Measurements from ENCODE around the gene PTPN22.
A peak's percentile ranks its signal among the peaks of the same experiment; 100 is the strongest.

The PTPN22 gene

DNA sequence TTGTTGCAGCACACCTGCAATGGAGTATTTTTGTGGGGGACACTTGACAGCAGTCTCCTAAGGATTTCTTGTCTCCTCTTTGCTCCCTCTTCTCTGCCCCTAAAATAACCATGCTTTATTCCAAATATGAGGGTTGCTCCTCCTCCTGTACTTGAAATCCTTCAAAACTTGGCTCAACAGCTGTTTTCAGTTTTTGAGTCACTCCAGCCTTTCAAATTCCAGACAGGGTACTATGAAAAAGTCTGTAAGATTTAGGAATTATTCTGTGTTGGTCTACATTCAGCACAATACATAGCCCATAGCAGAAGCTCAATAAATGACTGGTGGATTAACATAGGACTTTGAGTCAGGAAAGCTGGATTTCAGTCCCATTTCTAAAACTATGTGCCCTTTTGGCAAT, 27.6 kb upstream of the PTPN22 start:
- Mint-ChIP-seq H3K4me1 (ENCODE audit: low read depth) (peaks cover 42% of the 10 kb centered on the region), H3K36me3 (ENCODE audit: low read depth) (peaks cover 72% of the 10 kb centered on the region), H3K9me3 (no peaks in the 10 kb centered on the region), H3K27me3 (no peaks in the 10 kb centered on the region), H3K4me3 (no peak overlapping the region), H3K27ac (no peak overlapping the region)
- intact Hi-C loops (cut with micrococcal nuclease), result no loop called here

DNA sequence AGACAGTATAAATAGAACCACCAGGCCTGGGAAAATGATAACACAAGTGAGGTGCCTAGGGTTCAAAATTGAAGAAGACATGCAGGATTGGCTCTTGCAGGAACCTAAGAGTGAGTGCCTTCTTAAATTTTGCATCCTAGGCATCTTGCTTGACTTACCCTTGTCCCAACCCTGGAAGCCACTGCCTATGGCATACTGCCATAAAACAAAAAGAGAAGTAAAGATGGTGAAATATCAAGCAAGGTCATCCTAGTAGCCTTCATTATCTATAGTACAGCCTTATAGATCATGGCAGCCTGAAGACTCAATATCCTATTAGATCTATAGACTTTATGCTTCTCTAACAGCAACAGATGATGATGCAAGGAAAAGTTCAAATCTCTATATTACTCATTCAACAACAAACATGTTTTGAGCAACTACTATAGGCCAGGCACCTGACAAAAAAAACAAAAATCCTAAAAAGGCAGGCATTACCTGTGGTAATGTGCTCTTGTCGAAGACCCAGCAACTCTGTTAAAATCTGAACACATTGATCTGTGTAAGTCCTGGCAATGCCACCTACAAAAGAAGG, 26.8 kb upstream of the PTPN22 start:
- H3K36me3 Mint-ChIP-seq (ENCODE audit: low read depth), result peaks cover 74% of the 10 kb centered on the region
- H3K9me3 Mint-ChIP-seq, result no peaks in the 10 kb centered on the region
- H3K4me3 Mint-ChIP-seq, result no peak overlapping the region
- H3K27ac Mint-ChIP-seq, result no peak overlapping the region
- intact Hi-C loops (cut with micrococcal nuclease), result no loop called here
- H3K27me3 Mint-ChIP-seq, result no peaks in the 10 kb centered on the region
- H3K4me1 Mint-ChIP-seq (ENCODE audit: low read depth), result peaks cover 34% of the 10 kb centered on the region

DNA sequence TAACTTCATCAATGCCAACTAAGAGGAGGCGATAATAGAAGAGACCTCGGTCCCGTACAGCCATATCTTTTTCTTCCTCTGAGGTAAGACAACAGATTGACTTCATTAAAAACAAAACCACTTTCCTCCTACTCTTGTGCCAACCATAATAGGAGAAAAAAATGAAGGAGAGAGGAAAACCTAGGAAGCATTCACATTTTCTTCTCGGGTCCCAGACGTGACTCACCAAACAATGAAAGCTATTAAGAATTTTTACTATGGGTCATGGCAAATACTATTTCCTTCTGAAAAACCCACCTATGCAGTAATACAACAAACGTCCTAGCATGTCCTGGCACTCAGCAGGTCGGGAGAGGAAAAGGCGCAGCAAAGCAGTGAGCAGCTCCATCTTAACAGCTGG, 24.4 kb upstream of the PTPN22 start:
- intact Hi-C loops (cut with micrococcal nuclease), result no loop called here
- H3K27me3 Mint-ChIP-seq, result no peaks in the 10 kb centered on the region
- peaks cover 71% of the 10 kb centered on the region for H3K36me3 Mint-ChIP-seq (ENCODE audit: low read depth)
- no peak overlapping the region for H3K27ac Mint-ChIP-seq
- H3K4me3 Mint-ChIP-seq, result no peak overlapping the region
- peaks cover 16% of the 10 kb centered on the region for H3K4me1 Mint-ChIP-seq (ENCODE audit: low read depth)
- no peaks in the 10 kb centered on the region for H3K9me3 Mint-ChIP-seq

DNA sequence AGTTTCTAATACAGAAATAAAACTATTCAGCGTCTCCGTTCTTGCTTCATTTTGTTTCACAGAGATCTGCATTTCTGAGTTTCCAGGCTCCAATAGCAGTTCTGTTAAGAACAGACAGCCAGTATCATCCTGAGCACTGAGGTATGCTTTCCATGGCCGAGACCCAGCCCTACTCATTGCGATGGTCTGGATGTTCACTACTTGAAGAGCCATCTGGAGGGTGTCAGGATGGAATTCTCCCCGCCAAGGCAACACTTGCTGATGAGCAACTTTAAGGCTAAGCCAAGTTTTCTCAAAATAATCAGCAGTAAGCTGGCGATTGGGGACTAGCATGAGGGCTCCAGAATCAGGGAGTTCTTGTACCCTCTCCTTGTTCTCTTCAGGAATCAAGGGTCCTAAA, 23.6 kb upstream of the PTPN22 start:
- Mint-ChIP-seq H3K27ac (no peak overlapping the region), H3K36me3 (ENCODE audit: low read depth) (peaks cover 62% of the 10 kb centered on the region), H3K9me3 (no peaks in the 10 kb centered on the region), H3K4me1 (ENCODE audit: low read depth) (peaks cover 16% of the 10 kb centered on the region), H3K27me3 (no peaks in the 10 kb centered on the region), H3K4me3 (no peak overlapping the region)
- intact Hi-C loops (cut with micrococcal nuclease), result no loop called here

DNA sequence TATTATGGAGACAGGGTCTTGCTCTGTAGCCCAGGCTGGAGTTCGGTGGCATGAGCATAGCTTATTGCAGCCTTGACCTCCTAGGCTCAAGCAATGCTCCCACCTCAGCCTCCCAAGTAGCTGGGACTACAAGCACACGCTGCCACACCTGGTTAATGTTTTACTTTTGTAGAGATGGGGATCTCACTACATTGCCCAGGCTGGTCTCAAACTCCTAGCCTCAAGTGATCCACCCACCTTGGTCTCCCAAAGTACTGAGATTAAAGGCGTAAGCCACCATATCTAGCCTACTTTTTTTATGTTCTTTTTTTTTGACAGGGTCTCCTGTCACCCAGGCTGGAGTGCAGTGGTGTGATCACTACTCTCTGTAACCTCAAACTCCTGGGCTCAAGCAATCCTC, 21.8 kb upstream of the PTPN22 start:
- H3K27me3 Mint-ChIP-seq, result no peaks in the 10 kb centered on the region
- no peak overlapping the region for H3K4me3 Mint-ChIP-seq
- no peak overlapping the region for H3K27ac Mint-ChIP-seq
- H3K9me3 Mint-ChIP-seq, result no peaks in the 10 kb centered on the region
- H3K36me3 Mint-ChIP-seq (ENCODE audit: low read depth), result peaks cover 44% of the 10 kb centered on the region
- intact Hi-C loops (cut with micrococcal nuclease), result no loop called here
- H3K4me1 Mint-ChIP-seq (ENCODE audit: low read depth), result peaks cover 6% of the 10 kb centered on the region

DNA sequence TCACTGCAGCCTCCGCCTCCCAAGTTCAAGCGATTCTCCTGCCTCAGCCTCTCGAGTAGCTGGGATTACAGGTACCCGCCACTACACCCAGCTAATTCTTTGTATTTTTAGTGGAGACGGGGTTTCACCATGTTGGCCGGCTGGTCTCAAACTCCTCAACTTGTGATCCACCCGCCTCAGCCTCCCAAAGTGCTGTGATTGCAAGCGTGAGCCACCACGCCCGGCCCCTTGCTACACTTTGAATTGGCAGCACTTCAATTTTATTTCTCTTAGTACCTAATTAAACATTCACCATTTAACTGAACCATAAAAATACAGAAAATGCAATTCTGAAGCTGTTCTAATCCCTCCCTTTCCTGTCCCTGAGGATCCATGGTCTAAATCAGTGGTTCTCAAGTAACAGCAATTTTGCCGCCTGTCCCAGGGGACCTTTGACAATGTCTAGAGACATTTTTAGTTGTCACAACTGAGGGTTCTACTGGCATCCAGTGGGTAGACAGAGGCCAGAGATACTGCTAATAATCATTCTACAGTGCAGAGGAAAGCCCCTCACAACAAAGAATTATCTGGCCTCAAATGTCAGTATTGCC, 20.2 kb upstream of the PTPN22 start:
- peaks cover 28% of the 10 kb centered on the region for H3K36me3 Mint-ChIP-seq (ENCODE audit: low read depth)
- H3K27ac Mint-ChIP-seq, result no peak overlapping the region
- H3K9me3 Mint-ChIP-seq, result no peaks in the 10 kb centered on the region
- intact Hi-C loops (cut with micrococcal nuclease), result no loop called here
- no peak overlapping the region for H3K4me3 Mint-ChIP-seq
- no peaks in the 10 kb centered on the region for H3K27me3 Mint-ChIP-seq
- H3K4me1 Mint-ChIP-seq (ENCODE audit: low read depth), result peaks cover 11% of the 10 kb centered on the region

DNA sequence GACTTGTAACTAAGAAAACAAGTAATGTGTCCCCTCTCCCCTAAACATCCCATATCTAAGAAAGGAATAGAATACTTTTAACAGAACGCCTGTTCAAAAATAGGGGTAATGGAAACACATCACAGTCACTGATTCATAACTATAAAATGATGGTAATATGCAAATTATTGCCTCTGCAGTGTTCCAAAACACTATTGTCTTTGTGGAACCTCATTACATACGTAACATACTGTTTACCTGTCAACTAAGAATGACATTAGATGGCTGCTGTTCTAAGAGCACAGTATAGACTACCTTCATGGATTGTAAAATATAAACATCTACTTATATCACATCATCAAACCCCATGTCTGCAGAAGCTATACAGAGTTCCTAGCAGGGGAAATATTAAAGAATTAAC, 19.3 kb upstream of the PTPN22 start:
- H3K27me3 Mint-ChIP-seq, result no peaks in the 10 kb centered on the region
- H3K36me3 Mint-ChIP-seq (ENCODE audit: low read depth), result peaks cover 19% of the 10 kb centered on the region
- no peak overlapping the region for H3K27ac Mint-ChIP-seq
- peaks cover 11% of the 10 kb centered on the region for H3K4me1 Mint-ChIP-seq (ENCODE audit: low read depth)
- intact Hi-C loops (cut with micrococcal nuclease), result no loop called here
- no peaks in the 10 kb centered on the region for H3K9me3 Mint-ChIP-seq
- no peak overlapping the region for H3K4me3 Mint-ChIP-seq

DNA sequence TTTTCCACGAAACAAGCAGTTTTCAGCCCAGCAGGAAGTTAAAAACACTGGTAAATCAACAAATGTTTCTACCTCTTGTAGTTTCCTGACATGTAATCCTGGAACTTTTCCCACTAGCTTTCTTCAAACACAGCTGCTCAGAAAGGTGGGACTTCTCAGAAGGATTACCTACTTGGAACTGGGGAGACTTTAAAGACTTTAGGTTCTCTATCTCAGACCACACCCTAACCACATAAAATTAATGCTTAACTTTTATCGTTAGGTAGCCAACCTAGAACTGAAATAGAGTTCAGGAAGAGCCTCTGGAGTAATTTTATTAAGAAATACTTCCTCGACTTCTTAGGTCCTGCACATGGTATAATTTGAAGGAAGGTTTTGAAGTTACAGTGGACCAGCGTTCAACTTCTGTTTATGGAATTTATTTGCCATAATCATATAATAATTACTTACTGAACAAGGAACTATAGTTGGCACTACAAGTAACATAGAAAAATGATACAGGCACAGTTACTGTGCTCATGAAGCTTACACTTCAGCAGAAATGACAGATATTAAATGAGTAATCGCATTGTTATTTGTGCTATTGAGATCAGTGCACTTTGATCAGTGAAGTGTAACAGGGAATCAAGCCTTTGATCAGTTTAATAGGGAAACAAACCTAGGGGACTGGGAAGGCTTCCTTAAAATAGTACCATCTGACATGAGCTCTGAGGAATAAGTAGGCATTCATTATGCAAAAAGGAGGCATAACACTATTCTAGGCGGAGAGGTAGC, 16.1 kb upstream of the PTPN22 start, which contains the start of gene BCL2L15:
TSS of gene BCL2L15 (minus strand) at position 180 of the 774 bp plus-strand sequence. CDS start 206 bp downstream, outside the sequence.
- H3K4me1 Mint-ChIP-seq (ENCODE audit: low read depth), result peaks cover 16% of the 10 kb centered on the region
- no peaks in the 10 kb centered on the region for H3K27me3 Mint-ChIP-seq
- H3K9me3 Mint-ChIP-seq, result no peaks in the 10 kb centered on the region
- intact Hi-C loops (cut with micrococcal nuclease), result no loop called here
- H3K4me3 Mint-ChIP-seq, result no peak within 1 kb of the TSS
- peak within 1 kb of the TSS; percentile 22 for H3K27ac Mint-ChIP-seq
- no peaks in the 10 kb centered on the region for H3K36me3 Mint-ChIP-seq (ENCODE audit: low read depth)

DNA sequence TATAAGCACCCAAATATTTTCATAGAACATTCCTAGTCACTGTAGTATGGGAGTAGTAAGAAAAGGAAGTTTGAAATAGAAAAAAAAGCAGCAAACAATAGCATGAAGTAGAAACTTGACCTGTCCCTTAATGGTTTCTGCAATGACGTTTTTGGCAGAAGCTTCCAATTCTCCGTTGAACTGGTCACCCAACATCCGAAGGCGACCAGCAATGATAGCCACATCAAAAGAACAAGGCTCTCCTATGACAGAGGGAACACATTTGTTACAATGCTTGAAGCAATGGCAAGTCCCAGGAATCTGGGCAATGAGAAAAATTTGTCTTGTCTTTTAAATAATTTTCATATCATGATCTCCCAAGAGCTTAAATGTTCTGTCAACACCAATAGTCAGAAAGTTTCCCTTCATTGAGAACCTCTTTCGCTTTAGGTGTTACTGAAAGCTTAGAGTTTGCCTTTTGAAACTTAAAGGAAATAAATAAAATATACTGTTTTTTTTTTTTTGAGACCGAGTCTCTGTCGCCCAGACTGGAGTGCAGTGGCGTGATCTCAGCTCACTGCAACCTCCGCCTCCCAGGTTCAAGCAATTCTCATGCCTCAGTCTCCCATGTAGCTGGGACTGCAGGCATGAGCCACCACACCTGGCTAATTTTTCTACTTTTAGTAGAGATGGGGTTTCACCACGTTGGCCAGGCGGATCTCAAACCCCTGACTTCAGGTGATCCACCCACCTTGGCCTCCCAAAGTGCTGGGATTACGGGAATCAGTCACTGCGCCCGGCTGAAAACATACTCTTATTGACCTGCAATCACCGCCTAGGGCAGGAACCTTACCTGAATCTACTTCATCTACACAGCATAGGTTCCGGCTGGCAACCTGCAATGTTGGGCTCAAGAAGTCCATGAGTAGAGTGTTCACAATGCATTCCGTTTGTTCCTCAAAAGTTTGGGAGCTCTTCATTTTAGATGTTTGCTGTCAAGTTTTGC, 15.2 kb upstream of the PTPN22 start:
- H3K4me1 Mint-ChIP-seq (ENCODE audit: low read depth), result peaks cover 16% of the 10 kb centered on the region
- no peak overlapping the region for H3K4me3 Mint-ChIP-seq
- H3K27ac Mint-ChIP-seq, result peak overlapping the region; percentile 22
- H3K27me3 Mint-ChIP-seq, result no peaks in the 10 kb centered on the region
- H3K36me3 Mint-ChIP-seq (ENCODE audit: low read depth), result no peaks in the 10 kb centered on the region
- H3K9me3 Mint-ChIP-seq, result no peaks in the 10 kb centered on the region
- intact Hi-C loops (cut with micrococcal nuclease), result no loop called here

DNA sequence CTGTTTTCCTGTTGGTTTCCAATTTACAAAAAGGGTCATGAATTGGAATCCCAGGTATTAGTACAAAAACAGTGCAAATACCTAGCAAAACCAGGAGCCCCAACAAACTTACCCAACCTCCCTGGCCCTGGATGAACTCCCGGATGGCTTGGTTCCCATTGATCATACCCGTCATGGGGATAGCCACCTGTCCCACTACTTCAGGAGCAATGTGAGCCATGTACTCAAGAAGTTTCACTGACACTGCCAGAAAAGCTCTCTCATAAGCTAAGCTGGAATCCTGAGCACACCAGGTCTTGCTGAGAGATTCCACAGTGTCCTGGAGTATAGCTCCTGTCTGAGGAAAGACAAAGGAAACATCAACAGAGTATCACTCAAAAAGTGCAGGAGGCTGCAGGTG, 10.1 kb upstream of the PTPN22 start:
- no peak overlapping the region for H3K27ac Mint-ChIP-seq
- H3K9me3 Mint-ChIP-seq, result no peaks in the 10 kb centered on the region
- intact Hi-C loops (cut with micrococcal nuclease), result no loop called here
- H3K4me3 Mint-ChIP-seq, result no peak overlapping the region
- H3K4me1 Mint-ChIP-seq (ENCODE audit: low read depth), result peaks cover 6% of the 10 kb centered on the region
- no peaks in the 10 kb centered on the region for H3K27me3 Mint-ChIP-seq
- H3K36me3 Mint-ChIP-seq (ENCODE audit: low read depth), result no peaks in the 10 kb centered on the region

DNA sequence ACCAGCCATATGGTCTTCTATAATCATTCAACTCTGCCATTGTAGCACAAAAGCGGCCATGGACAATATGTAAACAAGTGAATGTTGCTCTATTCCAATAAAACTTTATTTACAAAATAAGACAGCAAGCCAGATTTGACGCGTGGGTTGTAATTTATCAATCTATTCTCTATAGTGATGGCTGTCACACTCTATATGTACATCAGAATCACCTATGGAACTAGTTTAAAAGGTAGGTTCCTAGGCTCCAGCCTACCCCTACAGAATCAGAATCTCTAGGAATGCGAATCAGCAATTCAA, 8.2 kb upstream of the PTPN22 start:
- Mint-ChIP-seq H3K9me3 (no peaks in the 10 kb centered on the region), H3K36me3 (ENCODE audit: low read depth) (no peaks in the 10 kb centered on the region), H3K27ac (no peak overlapping the region), H3K4me1 (ENCODE audit: low read depth) (peaks cover 8% of the 10 kb centered on the region), H3K27me3 (no peaks in the 10 kb centered on the region), H3K4me3 (no peak overlapping the region)
- intact Hi-C loops (cut with micrococcal nuclease), result no loop called here

DNA sequence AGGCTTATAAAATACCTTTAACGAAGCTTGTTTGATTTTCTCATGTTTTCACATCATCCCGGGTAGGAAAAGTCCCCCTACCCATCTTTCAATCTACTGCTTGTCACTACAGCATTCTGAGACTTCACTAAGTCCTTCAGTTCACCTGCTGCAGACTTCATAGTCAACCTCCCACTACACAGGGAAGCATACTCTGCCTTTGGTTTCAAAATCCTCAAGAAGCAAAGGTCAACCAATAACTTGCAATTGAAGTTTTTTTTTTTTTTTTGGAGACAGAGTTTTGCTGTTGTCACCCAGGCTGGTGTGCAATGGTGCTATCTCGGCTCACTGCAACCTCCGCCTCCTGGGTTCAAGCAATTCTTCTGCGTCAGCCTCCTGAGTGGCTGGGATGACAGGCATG, 4.7 kb upstream of the PTPN22 start:
- peaks cover 29% of the 10 kb centered on the region for H3K4me1 Mint-ChIP-seq (ENCODE audit: low read depth)
- intact Hi-C loops (cut with micrococcal nuclease), result no loop called here
- H3K27me3 Mint-ChIP-seq, result no peaks in the 10 kb centered on the region
- H3K36me3 Mint-ChIP-seq (ENCODE audit: low read depth), result no peaks in the 10 kb centered on the region
- no peak overlapping the region for H3K27ac Mint-ChIP-seq
- no peak overlapping the region for H3K4me3 Mint-ChIP-seq
- H3K9me3 Mint-ChIP-seq, result no peaks in the 10 kb centered on the region

DNA sequence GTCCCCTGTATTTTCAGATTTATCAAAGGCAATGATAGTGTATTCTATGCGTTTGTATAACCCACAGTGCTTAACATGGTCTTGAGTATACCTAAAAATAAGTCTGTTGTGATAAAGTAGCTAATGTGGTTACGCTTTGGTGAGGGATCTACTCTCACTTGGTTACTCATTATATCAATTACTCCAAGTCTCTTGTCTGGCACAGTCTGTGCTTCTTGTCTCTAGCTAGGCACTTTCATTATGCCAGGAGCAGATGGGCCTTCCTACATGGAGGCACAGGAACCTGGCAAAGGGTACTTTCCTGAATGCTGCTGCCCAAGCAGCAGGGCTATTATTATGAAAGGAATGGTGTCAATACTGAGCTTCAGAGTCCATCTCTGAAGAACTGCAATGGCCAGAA, 4.2 kb upstream of the PTPN22 start:
- Mint-ChIP-seq H3K36me3 (ENCODE audit: low read depth) (no peaks in the 10 kb centered on the region), H3K4me1 (ENCODE audit: low read depth) (peaks cover 34% of the 10 kb centered on the region), H3K9me3 (no peaks in the 10 kb centered on the region), H3K27ac (no peak overlapping the region), H3K27me3 (no peaks in the 10 kb centered on the region), H3K4me3 (no peak overlapping the region)
- intact Hi-C loops (cut with micrococcal nuclease), result no loop called here
